Measurements from ENCODE around the gene CLEC2D. TPM values are rescaled to one million over a fixed set of nuclear protein-coding genes. Genes with fewer than 3 reads are reported as not detected.
"Not testable (repeated sequence)": the region's sequence is repeated elsewhere in the genome, so short reads cannot be mapped to it uniquely, and the experiment has no call there.

CLEC2D gene
- total and polyA plus RNA-seq, 2 experiments from 2014 or later: 7.8 to 20.2 TPM

- no peak for DNase-seq (ENCODE audit: low read depth in 1 of 2, low spot score in 1 of 2)
These were observed 26.8 kb upstream of the CLEC2D start for GRCh38 chr12:9642606-9643265.

DNA sequence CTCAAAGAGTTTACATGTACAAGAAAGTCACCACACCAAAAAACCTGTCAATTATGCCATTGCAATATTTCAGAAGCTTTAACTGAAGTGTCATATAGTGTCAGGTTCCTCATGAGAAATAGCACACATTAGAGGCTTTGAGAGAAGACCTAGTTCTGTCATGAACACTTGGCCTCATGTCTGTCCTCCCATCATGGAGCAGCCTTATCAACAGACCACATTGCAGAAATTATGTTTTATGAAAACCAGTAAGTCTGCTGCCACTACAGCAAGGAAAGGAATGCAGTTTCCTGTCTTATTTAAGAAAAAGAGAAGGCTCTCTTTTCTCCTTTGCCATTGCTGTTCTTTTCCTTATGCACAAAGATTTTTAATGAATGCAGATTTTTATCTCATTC is 26.2 kb upstream of the CLEC2D start:
- Histone ChIP-seq H3K27ac (no peak overlapping the region), H3K36me3 (no peaks in the 10 kb centered on the region), H3K4me1 (ENCODE audit: low read depth) (no peaks in the 10 kb centered on the region), H3K4me3 (no peak overlapping the region), H3K27me3 (no peaks in the 10 kb centered on the region), H3K9me3 (ENCODE audit: low read depth) (no peaks in the 10 kb centered on the region)
- DNase-seq (ENCODE audit: low read depth in 1 of 2, low spot score in 1 of 2): no peak
- TF ChIP-seq CTCF (IDR thresholded peaks at IDR 0.05; ENCODE audit: low read depth, low read length): no peak

More at GRCh38 chr12:9642606-9643265, 26.8 kb upstream of the CLEC2D start:
- Histone ChIP-seq H3K36me3 (no peaks in the 10 kb centered on the region), H3K27ac (no peak overlapping the region), H3K9me3 (ENCODE audit: low read depth) (no peaks in the 10 kb centered on the region), H3K4me3 (no peak overlapping the region), H3K27me3 (no peaks in the 10 kb centered on the region), H3K4me1 (ENCODE audit: low read depth) (no peaks in the 10 kb centered on the region)
- TF ChIP-seq CTCF (IDR thresholded peaks at IDR 0.05; ENCODE audit: low read depth, low read length): no peak

DNA sequence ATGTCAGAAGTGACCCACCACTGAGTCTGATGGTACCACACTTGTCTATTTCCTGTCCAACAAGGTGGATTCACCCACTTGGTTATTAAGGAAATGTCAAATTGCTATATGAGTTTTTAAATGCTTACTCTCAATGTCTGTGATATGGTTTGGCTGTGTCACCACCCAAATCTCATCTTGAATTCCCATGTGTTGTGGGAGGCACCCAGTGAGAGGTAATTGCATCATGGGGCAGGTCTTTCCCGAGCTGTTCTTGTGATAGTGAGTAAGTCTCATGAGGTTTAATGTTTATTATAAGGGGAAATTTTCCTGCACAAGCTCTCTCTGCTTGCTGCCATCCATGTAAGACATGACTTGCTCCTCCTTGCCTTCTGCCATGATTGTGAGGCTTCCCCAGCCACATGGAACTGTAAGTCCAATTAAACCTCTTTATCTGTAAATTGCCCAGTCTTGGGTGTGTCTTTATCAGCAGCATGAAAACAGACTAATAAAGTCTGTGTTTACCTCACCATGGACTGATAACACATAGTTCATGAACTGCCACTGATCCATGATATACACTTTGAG is 24.4 kb upstream of the CLEC2D start:
- H3K9me3 ChIP-seq (ENCODE audit: low read depth): not testable (repeated sequence)

GRCh38 chr12:9646794-9647781 is 22.4 kb upstream of the CLEC2D start:
- DNase-seq (ENCODE audit: low read depth in 1 of 2, low spot score in 1 of 2): peak; percentile 2 to 50
- no peaks in the 10 kb centered on the region for H3K27me3 ChIP-seq

More for the DNA sequence above, 24.4 kb upstream of the CLEC2D start:
- H3K27ac ChIP-seq; H3K4me3 ChIP-seq; H3K36me3 ChIP-seq; H3K4me1 ChIP-seq (ENCODE audit: low read depth); H3K27me3 ChIP-seq; DNase-seq (ENCODE audit: low read depth in 1 of 2, low spot score in 1 of 2): not testable (repeated sequence)

GRCh38 chr12:9647825-9648700 is 21.4 kb upstream of the CLEC2D start:
- no peaks in the 10 kb centered on the region for H3K36me3 ChIP-seq
- peak overlapping the region; percentile 55 for H3K4me3 ChIP-seq
- H3K27ac ChIP-seq: peak overlapping the region; percentile 87
- TF ChIP-seq CTCF (IDR thresholded peaks at IDR 0.05; ENCODE audit: low read depth, low read length): no peak
- DNase-seq (ENCODE audit: low read depth in 1 of 2, low spot score in 1 of 2): peak; percentile 87 to 90
- H3K4me1 ChIP-seq (ENCODE audit: low read depth): peaks cover 14% of the 10 kb centered on the region
- no peaks in the 10 kb centered on the region for H3K27me3 ChIP-seq
- no peaks in the 10 kb centered on the region for H3K9me3 ChIP-seq (ENCODE audit: low read depth)

More at GRCh38 chr12:9646794-9647781, 22.4 kb upstream of the CLEC2D start:
- peak overlapping the region; percentile 55 for H3K4me3 ChIP-seq
- no peaks in the 10 kb centered on the region for H3K36me3 ChIP-seq
- TF ChIP-seq CTCF (IDR thresholded peaks at IDR 0.05; ENCODE audit: low read depth, low read length): no peak
- no peaks in the 10 kb centered on the region for H3K9me3 ChIP-seq (ENCODE audit: low read depth)
- peaks cover 10% of the 10 kb centered on the region for H3K4me1 ChIP-seq (ENCODE audit: low read depth)
- peak overlapping the region; percentile 87 for H3K27ac ChIP-seq
